Endodermal cell (in vitro differentiated cells): Measurements from ENCODE around the gene ELFN1. TPM values are rescaled to one million over a fixed set of nuclear protein-coding genes. Genes with fewer than 3 reads are reported as not detected.

Experiments used
- DNase-seq: peaks from one replicate; pipeline ENCODE4 v3.0.0-alpha.2; 2017
- H3K27ac ChIP-seq: 2 replicates; pipeline ENCODE4 v1.5.1; 2013; ENCODE audit warnings: mild to moderate bottlenecking, low read depth, low read length, moderate library complexity
- H3K27me3 ChIP-seq: 2 replicates; pipeline ENCODE4 v1.6.1; 2013; ENCODE audit warnings: mild to moderate bottlenecking, low read length, moderate library complexity; ENCODE audit not compliant: insufficient read depth, control insufficient read depth, poor library complexity, severe bottlenecking
- H3K36me3 ChIP-seq: 2 replicates; pipeline ENCODE4 v1.7.0; 2013; ENCODE audit warnings: mild to moderate bottlenecking, low read length, moderate library complexity; ENCODE audit not compliant: control insufficient read depth, insufficient read depth
- H3K4me1 ChIP-seq: one replicate; pipeline ENCODE4 v1.7.0; 2013; ENCODE audit warnings: low read length; ENCODE audit not compliant: control insufficient read depth, insufficient read depth
- H3K4me3 ChIP-seq: 2 replicates; pipeline ENCODE4 v1.5.1; 2013; ENCODE audit warnings: mild to moderate bottlenecking, low read length, moderate library complexity
- H3K9ac ChIP-seq: 2 replicates; pipeline ENCODE4 v1.6.1; 2013; ENCODE audit warnings: mild to moderate bottlenecking, low read length, moderate library complexity; ENCODE audit not compliant: poor library complexity, severe bottlenecking; ENCODE audit errors: extremely low read depth
- H3K9me3 ChIP-seq: 2 replicates; pipeline ENCODE4 v1.6.1; 2013; ENCODE audit warnings: mild to moderate bottlenecking, low read length, moderate library complexity; ENCODE audit not compliant: control insufficient read depth
- H3K27ac Mint-ChIP-seq: 2 replicates; pipeline ENCODE4 v1.8.0; 2020; ENCODE audit warnings: mixed read lengths
- H3K27me3 Mint-ChIP-seq: 2 replicates; pipeline ENCODE4 v1.8.0; 2021; ENCODE audit warnings: mild to moderate bottlenecking, mixed read lengths; ENCODE audit not compliant: insufficient read depth
- H3K36me3 Mint-ChIP-seq: 2 replicates; pipeline ENCODE4 v1.8.0; 2020; ENCODE audit warnings: low read depth, mixed read lengths
- H3K4me1 Mint-ChIP-seq: 2 replicates; pipeline ENCODE4 v1.8.0; 2020; ENCODE audit warnings: mixed read lengths
- H3K4me3 Mint-ChIP-seq: 2 replicates; pipeline ENCODE4 v1.8.0; 2020; ENCODE audit warnings: mild to moderate bottlenecking, moderate library complexity, mixed read lengths
- H3K9me3 Mint-ChIP-seq: 2 replicates; pipeline ENCODE4 v1.8.0; 2020; ENCODE audit warnings: mild to moderate bottlenecking, mixed read lengths
- CTCF ChIP-seq: fragments of 200-600 bp; sonication (generic); conservative IDR thresholded peaks from 2 replicates; pipeline ENCODE4 v1.5.0; 2021; ENCODE audit warnings: antibody characterized with exemption, mild to moderate bottlenecking
- WGBS, 2 experiments: methylation state at CpG; one replicate each; pipeline versions ENCODE4 v1.1.5 to v1.1.7; 2013; ENCODE audit warnings: missing lambda C conversion rate in 2 of 2, mixed read lengths in 1 of 2; ENCODE audit not compliant: insufficient coverage in 1 of 2, insufficient read length in 1 of 2; 5-methylcytosine and 5-hydroxymethylcytosine counted together
- total RNA-seq, 2 donors: library from RNA; stranded (reverse); fragmentation: NEBNext Ultra II Directional in 1 of 2; extraction: Animal tissue kit (Norgen Biotek cat#: 25700) in 1 of 2; gene quantifications; 2 replicates in 1 of 2; 3 replicates in 1 of 2; pipeline ENCODE4 v1.2.1, GENCODE V29; 2021

The ELFN1 gene
- total RNA-seq, 2 donors from 2014 or later = 2.1 to 5.0 TPM

- no peak for DNase-seq
- Mint-ChIP-seq H3K9me3 (peaks cover 19% of the 10 kb centered on the region), H3K36me3 (peaks cover 9% of the 10 kb centered on the region), H3K27me3 (no peaks in the 10 kb centered on the region), H3K27ac (no peak overlapping the region), H3K4me3 (no peak overlapping the region), H3K4me1 (peaks cover 2% of the 10 kb centered on the region)
- TF ChIP-seq CTCF = no peak
- 91 to 96% methylated on average over 14 to 25 of the region's 25 CpGs for WGBS, 2 experiments
- H3K9me3 ChIP-seq = no peaks in the 10 kb centered on the region
- H3K9ac ChIP-seq = no peak overlapping the region
- H3K27me3 ChIP-seq = no peaks in the 10 kb centered on the region
- H3K4me1 ChIP-seq = no peaks in the 10 kb centered on the region
- no peak overlapping the region for H3K4me3 ChIP-seq
- no peak overlapping the region for H3K27ac ChIP-seq
- H3K36me3 ChIP-seq = no peaks in the 10 kb centered on the region
These were observed 55.9 kb downstream of the ELFN1 start for GRCh38 chr7:1725766-1726630.

GRCh38 chr7:1727079-1727478 is 57.0 kb downstream of the ELFN1 start:
- peaks cover 2% of the 10 kb centered on the region for H3K4me1 Mint-ChIP-seq
- Histone ChIP-seq H3K9ac (no peak overlapping the region), H3K4me3 (no peak overlapping the region), H3K4me1 (no peaks in the 10 kb centered on the region), H3K27ac (no peak overlapping the region), H3K27me3 (no peaks in the 10 kb centered on the region), H3K9me3 (no peaks in the 10 kb centered on the region), H3K36me3 (no peaks in the 10 kb centered on the region)
- H3K9me3 Mint-ChIP-seq = peaks cover 19% of the 10 kb centered on the region
- no peak overlapping the region for H3K27ac Mint-ChIP-seq
- no peaks in the 10 kb centered on the region for H3K27me3 Mint-ChIP-seq
- DNase-seq = no peak
- peaks cover 9% of the 10 kb centered on the region for H3K36me3 Mint-ChIP-seq
- no peak for TF ChIP-seq CTCF
- 89 to 100% methylated on average over 1 to 2 of the region's 2 CpGs for WGBS, 2 experiments
- H3K4me3 Mint-ChIP-seq = no peak overlapping the region

GRCh38 chr7:1727812-1728570 is 57.9 kb downstream of the ELFN1 start:
- TF ChIP-seq CTCF = no peak
- 74 to 87% methylated on average over 6 to 15 of the region's 15 CpGs for WGBS, 2 experiments
- no peak for DNase-seq
- no peaks in the 10 kb centered on the region for H3K36me3 ChIP-seq
- no peak overlapping the region for H3K4me3 ChIP-seq
- Mint-ChIP-seq H3K4me1 (peaks cover 2% of the 10 kb centered on the region), H3K4me3 (no peak overlapping the region), H3K27ac (no peak overlapping the region), H3K27me3 (no peaks in the 10 kb centered on the region), H3K36me3 (peaks cover 9% of the 10 kb centered on the region), H3K9me3 (peaks cover 19% of the 10 kb centered on the region)
- H3K4me1 ChIP-seq = no peaks in the 10 kb centered on the region
- no peaks in the 10 kb centered on the region for H3K9me3 ChIP-seq
- H3K9ac ChIP-seq = no peak overlapping the region
- no peaks in the 10 kb centered on the region for H3K27me3 ChIP-seq
- H3K27ac ChIP-seq = no peak overlapping the region
